ENCODE data around the gene SORL1-AS1.

Gene SORL1-AS1

DNA sequence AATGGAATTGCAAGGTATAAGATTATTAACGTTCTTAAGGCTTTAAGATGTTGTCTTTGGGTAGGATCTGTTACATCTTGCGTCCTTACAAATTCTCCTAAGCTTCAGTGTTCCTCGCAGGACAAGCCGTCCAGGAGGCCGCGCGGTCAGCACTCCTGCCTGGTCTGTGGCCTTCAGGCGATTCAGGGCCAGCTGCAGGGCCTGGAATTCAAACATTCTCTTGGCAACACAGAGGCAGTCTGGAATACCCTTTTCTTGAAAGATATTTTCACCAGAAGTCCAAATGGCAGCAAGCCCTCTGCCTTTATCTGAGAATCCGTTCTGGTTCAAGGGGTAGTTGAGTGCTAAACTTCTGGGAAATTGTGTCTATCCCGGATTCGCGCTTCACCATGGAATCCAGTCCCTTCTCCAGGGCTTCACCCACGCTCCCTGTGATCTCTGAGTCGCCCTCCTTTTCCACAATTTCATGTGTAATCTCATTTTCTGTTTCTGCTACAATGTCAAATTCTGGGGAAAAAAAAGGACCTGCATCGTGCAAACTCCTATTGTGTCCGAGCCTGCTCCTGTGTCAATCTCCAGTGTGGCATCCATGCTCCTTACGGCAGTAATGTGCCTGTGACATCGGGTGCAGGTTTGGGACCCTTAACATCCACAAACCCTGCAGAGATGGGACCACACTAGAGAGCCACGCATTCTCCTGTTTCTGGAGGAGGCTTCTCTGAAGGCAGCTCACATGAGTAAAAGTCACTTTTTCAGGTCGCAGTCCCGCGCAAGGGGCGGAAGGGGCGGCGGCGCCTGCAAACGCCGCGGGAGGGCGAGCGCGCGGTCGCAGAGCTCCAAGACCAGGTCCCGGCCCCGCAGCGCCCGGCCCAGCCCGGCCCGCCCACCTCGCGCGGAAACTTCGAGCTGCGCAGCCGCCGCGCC, 26.0 kb downstream of the SORL1-AS1 start:
- Mint-ChIP-seq H3K36me3 (no peaks in the 10 kb centered on the region), H3K27ac (peak overlapping the region in 1 of 2 donors; percentile 54), H3K4me1 (peaks cover 10 to 11% of the 10 kb centered on the region in 2 donors), H3K9me3 (no peaks in the 10 kb centered on the region), H3K4me3 (peak overlapping the region; percentile 65), H3K27me3 (ENCODE audit: low read depth in 2 of 2) (peaks cover 0 to 3% of the 10 kb centered on the region in 2 donors)
- intact Hi-C loops (cut with micrococcal nuclease): no loop called here
- Histone ChIP-seq H3K9me3 (ENCODE audit: control insufficient read depth, insufficient read depth, low read length) (no peaks in the 10 kb centered on the region), H3K36me3 (ENCODE audit: control insufficient read depth, insufficient read depth, low read length) (no peaks in the 10 kb centered on the region), H3K4me3 (ENCODE audit: low read length) (no peak overlapping the region), H3K27ac (ENCODE audit: low read length) (no peak overlapping the region), H3K4me1 (ENCODE audit: control insufficient read depth, insufficient read depth, low read length) (peaks cover 13% of the 10 kb centered on the region), H3K27me3 (ENCODE audit: control insufficient read depth, insufficient read depth, low read length) (no peaks in the 10 kb centered on the region)
- DNase-seq (peak; percentile 51 to 66), ATAC-seq (peak; percentile 87 to 96 (median 96))
- no peak for TF ChIP-seq CTCF (IDR thresholded peaks at IDR 0.05)
- 32% methylated on average over 48 of the region's 48 CpGs for WGBS (ENCODE audit: insufficient coverage)

DNA sequence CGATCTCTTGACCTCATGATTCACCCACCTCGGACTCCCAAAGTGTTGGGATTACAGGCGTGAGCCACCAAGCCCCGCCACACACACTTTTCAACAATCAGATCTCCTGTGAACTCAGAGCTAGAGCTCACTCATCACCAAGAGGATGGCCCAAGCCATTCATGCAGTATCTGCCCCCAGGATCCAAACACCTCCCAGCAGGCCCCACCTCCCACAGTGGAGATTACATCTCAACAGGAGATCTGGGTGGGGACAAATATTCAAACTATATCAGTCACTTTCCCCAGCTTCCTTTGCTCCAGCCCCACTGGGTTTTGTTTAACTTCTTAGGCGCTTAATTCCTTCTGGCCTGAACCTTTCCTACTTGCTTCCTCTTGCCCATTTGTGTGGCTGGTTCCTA, 26.9 kb downstream of the SORL1-AS1 start:
- no peak for TF ChIP-seq CTCF (IDR thresholded peaks at IDR 0.05)
- H3K36me3 ChIP-seq (ENCODE audit: control insufficient read depth, insufficient read depth, low read length): no peaks in the 10 kb centered on the region
- intact Hi-C loops (cut with micrococcal nuclease): no loop called here
- no peaks in the 10 kb centered on the region for H3K27me3 ChIP-seq (ENCODE audit: control insufficient read depth, insufficient read depth, low read length)
- no peak overlapping the region for H3K27ac Mint-ChIP-seq
- 100% methylated on average over 5 of the region's 5 CpGs for WGBS (ENCODE audit: insufficient coverage)
- ATAC-seq (no peak), DNase-seq (no peak)
- no peak overlapping the region for H3K27ac ChIP-seq (ENCODE audit: low read length)
- peaks cover 0 to 3% of the 10 kb centered on the region in 2 donors for H3K27me3 Mint-ChIP-seq (ENCODE audit: low read depth in 2 of 2)
- no peak overlapping the region for H3K4me3 Mint-ChIP-seq
- H3K9me3 ChIP-seq (ENCODE audit: control insufficient read depth, insufficient read depth, low read length): no peaks in the 10 kb centered on the region
- no peak overlapping the region for H3K4me3 ChIP-seq (ENCODE audit: low read length)
- H3K4me1 Mint-ChIP-seq: peaks cover 10 to 11% of the 10 kb centered on the region in 2 donors
- peaks cover 12% of the 10 kb centered on the region for H3K4me1 ChIP-seq (ENCODE audit: control insufficient read depth, insufficient read depth, low read length)
- H3K9me3 Mint-ChIP-seq: no peaks in the 10 kb centered on the region
- no peaks in the 10 kb centered on the region for H3K36me3 Mint-ChIP-seq

DNA sequence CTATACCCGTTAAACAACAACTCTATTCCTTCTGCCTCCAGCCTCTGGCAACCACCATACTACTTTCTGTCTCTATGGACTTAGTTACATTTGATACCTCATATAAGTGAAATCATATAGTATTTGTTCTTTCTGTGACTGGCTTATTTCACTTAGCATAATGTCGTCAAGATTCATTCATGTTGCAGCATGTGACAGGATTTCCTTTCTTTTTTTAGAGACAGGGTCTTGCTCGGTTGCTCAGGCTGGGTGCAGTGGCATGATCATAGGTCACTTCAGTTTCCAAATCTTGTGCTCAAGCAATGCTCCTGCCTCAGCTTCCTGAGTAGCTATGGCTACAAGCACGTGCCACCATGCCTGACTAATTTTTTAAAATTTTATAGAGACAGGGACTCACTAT, 30.1 kb downstream of the SORL1-AS1 start:
- Histone ChIP-seq H3K9me3 (ENCODE audit: control insufficient read depth, insufficient read depth, low read length) (no peaks in the 10 kb centered on the region), H3K4me1 (ENCODE audit: control insufficient read depth, insufficient read depth, low read length) (peaks cover 30% of the 10 kb centered on the region), H3K27ac (ENCODE audit: low read length) (no peak overlapping the region), H3K27me3 (ENCODE audit: control insufficient read depth, insufficient read depth, low read length) (no peaks in the 10 kb centered on the region), H3K4me3 (ENCODE audit: low read length) (no peak overlapping the region), H3K36me3 (ENCODE audit: control insufficient read depth, insufficient read depth, low read length) (no peaks in the 10 kb centered on the region)
- intact Hi-C loops (cut with micrococcal nuclease): no loop called here
- ATAC-seq: no peak
- 20% methylated on average over 4 of the region's 4 CpGs for WGBS (ENCODE audit: insufficient coverage)
- H3K4me1 Mint-ChIP-seq: peaks cover 22 to 25% of the 10 kb centered on the region in 2 donors
- no peak overlapping the region for H3K27ac Mint-ChIP-seq
- no peak overlapping the region for H3K4me3 Mint-ChIP-seq
- no peak for TF ChIP-seq CTCF (IDR thresholded peaks at IDR 0.05)
- peak in 1 of 2 donors; percentile 29 for DNase-seq
- peaks cover 0 to 3% of the 10 kb centered on the region in 2 donors for H3K27me3 Mint-ChIP-seq (ENCODE audit: low read depth in 2 of 2)
- H3K36me3 Mint-ChIP-seq: no peaks in the 10 kb centered on the region
- no peaks in the 10 kb centered on the region for H3K9me3 Mint-ChIP-seq

All from natural killer cell (primary cell).